ENCODE results near the gene APBA2.

APBA2 gene

DNA sequence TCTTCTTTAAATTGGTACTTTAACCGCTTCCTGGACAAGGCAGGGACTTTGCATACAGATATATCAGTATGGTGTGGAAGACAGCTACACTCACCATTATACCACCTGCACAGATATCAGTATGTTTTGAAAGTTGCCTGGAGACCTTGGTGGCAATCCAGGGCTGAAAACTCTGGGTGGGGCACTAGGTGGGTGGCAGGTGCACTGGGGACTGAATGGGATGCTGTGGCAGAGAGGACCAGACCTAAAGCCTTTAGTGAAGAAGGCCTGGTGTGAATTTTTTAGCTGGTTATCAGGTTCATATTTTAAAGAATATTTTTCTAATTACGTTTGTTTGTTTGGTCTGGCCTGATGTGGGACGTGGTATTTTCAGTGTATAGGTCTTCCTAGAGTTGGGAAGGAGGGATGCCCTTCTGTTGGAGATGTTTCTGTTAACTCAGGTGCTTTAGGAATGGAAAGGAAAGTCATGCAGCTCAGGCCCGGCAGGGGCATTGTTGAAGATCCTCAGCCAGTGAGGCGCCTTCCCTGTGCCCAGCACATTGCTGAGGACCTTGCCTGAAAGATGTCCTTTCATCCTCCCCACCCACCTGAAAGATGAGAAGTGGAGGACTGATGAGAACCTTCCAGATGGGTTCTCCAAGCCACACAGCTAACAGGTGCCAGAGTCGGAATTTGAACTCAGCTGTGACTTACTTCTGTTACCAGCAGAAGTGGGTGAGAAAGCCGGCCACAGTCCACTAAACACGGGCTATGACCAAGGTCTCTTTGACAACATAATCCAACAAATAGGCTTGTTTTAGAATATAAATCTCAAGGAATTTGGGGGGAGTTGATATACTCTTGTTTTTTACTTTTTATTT lies 77.3 kb downstream of the APBA2 start:
- no peak overlapping the region for H3K9ac ChIP-seq (ENCODE audit: low read depth, low read length)
- H3K27me3 ChIP-seq (ENCODE audit: insufficient read depth, low read length, poor library complexity), result no peaks in the 10 kb centered on the region
- H3K4me2 ChIP-seq (ENCODE audit: insufficient read depth, low read length), result no peak overlapping the region
- H3K4me3 ChIP-seq (ENCODE audit: low read depth in 1 of 2, low read length in 2 of 2), result no peak overlapping the region
- DNase-seq (no peak), ATAC-seq (ENCODE audit: insufficient read depth, low read depth) (no peak)
- no peaks in the 10 kb centered on the region for H3K79me2 ChIP-seq (ENCODE audit: insufficient read depth, low read length)
- H4K20me1 ChIP-seq (ENCODE audit: insufficient read depth, low read length), result no peaks in the 10 kb centered on the region
- TF ChIP-seq EZH2 (IDR thresholded peaks at IDR 0.05; ENCODE audit: borderline replicate concordance, low read depth, low read length, severe bottlenecking), result no peak
- TF ChIP-seq, protein P1, sequence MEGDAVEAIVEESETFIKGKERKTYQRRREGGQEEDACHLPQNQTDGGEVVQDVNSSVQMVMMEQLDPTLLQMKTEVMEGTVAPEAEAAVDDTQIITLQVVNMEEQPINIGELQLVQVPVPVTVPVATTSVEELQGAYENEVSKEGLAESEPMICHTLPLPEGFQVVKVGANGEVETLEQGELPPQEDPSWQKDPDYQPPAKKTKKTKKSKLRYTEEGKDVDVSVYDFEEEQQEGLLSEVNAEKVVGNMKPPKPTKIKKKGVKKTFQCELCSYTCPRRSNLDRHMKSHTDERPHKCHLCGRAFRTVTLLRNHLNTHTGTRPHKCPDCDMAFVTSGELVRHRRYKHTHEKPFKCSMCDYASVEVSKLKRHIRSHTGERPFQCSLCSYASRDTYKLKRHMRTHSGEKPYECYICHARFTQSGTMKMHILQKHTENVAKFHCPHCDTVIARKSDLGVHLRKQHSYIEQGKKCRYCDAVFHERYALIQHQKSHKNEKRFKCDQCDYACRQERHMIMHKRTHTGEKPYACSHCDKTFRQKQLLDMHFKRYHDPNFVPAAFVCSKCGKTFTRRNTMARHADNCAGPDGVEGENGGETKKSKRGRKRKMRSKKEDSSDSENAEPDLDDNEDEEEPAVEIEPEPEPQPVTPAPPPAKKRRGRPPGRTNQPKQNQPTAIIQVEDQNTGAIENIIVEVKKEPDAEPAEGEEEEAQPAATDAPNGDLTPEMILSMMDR (IDR thresholded peaks at IDR 0.05; ENCODE audit: borderline replicate concordance, extremely low read depth, low read length, poor library complexity, severe bottlenecking), result no peak
- no peaks in the 10 kb centered on the region for H3K36me3 ChIP-seq (ENCODE audit: insufficient read depth, low read length)
- no peak overlapping the region for H3K27ac ChIP-seq (ENCODE audit: low read length)
- no peaks in the 10 kb centered on the region for H3K4me1 ChIP-seq (ENCODE audit: insufficient read depth, low read length)
- no peak overlapping the region for H2AFZ ChIP-seq (ENCODE audit: low read depth, low read length)
- no peaks in the 10 kb centered on the region for H3K9me3 ChIP-seq (ENCODE audit: insufficient read depth, low read length, severe bottlenecking)

DNA sequence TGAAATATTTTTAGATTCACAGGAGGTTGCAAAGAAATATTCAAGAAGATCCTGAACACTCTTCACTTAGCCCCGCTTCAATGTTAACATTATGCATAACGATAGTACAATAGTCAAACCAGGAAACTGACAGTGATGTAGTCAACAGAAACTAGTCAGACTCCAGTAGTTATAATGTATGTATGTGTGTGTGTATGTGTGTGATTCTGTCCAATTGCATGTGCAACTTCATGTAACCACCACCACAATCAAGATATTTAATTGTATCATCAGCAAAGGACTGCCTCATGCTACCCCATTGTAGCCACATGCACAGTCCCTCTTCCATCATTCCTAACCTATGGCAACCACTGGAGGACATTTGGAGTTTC lies 77.9 kb downstream of the APBA2 start:
- H3K79me2 ChIP-seq (ENCODE audit: insufficient read depth, low read length), result no peaks in the 10 kb centered on the region
- no peaks in the 10 kb centered on the region for H3K27me3 ChIP-seq (ENCODE audit: insufficient read depth, low read length, poor library complexity)
- H3K27ac ChIP-seq (ENCODE audit: low read length), result no peak overlapping the region
- H3K9ac ChIP-seq (ENCODE audit: low read depth, low read length), result no peak overlapping the region
- ATAC-seq (ENCODE audit: insufficient read depth, low read depth) (no peak), DNase-seq (no peak)
- H2AFZ ChIP-seq (ENCODE audit: low read depth, low read length), result no peak overlapping the region
- H3K4me2 ChIP-seq (ENCODE audit: insufficient read depth, low read length), result no peak overlapping the region
- H3K4me3 ChIP-seq (ENCODE audit: low read depth in 1 of 2, low read length in 2 of 2), result no peak overlapping the region
- no peaks in the 10 kb centered on the region for H3K36me3 ChIP-seq (ENCODE audit: insufficient read depth, low read length)
- H3K9me3 ChIP-seq (ENCODE audit: insufficient read depth, low read length, severe bottlenecking), result no peaks in the 10 kb centered on the region
- H4K20me1 ChIP-seq (ENCODE audit: insufficient read depth, low read length), result no peaks in the 10 kb centered on the region
- TF ChIP-seq, protein P1 (IDR thresholded peaks at IDR 0.05; ENCODE audit: borderline replicate concordance, extremely low read depth, low read length, poor library complexity, severe bottlenecking), result no peak
- no peak for TF ChIP-seq EZH2 (IDR thresholded peaks at IDR 0.05; ENCODE audit: borderline replicate concordance, low read depth, low read length, severe bottlenecking)
- no peaks in the 10 kb centered on the region for H3K4me1 ChIP-seq (ENCODE audit: insufficient read depth, low read length)

DNA sequence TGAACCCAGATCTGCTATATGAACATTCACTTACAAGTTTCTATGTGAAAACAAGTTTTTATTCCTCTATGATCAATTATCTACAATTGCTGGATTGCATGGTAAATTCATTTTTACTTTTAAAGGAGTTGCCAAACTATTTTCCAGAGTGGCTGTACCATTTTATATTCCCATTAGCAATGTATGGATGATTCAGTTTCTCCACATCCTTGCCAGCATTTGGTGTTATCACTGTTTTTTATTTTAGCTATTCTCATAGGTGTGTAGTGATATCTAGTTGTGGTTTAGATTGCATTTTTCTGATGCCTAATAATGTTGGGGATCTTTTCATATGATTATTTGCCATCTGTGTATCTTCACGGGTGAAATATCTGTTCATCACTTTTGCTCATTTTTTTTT lies 78.3 kb downstream of the APBA2 start:
- ATAC-seq (ENCODE audit: insufficient read depth, low read depth) (no peak), DNase-seq (no peak)
- Histone ChIP-seq H3K4me3 (ENCODE audit: low read depth in 1 of 2, low read length in 2 of 2) (no peak overlapping the region), H3K27ac (ENCODE audit: low read length) (no peak overlapping the region), H3K36me3 (ENCODE audit: insufficient read depth, low read length) (no peaks in the 10 kb centered on the region), H3K27me3 (ENCODE audit: insufficient read depth, low read length, poor library complexity) (no peaks in the 10 kb centered on the region), H3K4me1 (ENCODE audit: insufficient read depth, low read length) (no peaks in the 10 kb centered on the region), H3K4me2 (ENCODE audit: insufficient read depth, low read length) (no peak overlapping the region), H3K79me2 (ENCODE audit: insufficient read depth, low read length) (no peaks in the 10 kb centered on the region), H3K9me3 (ENCODE audit: insufficient read depth, low read length, severe bottlenecking) (no peaks in the 10 kb centered on the region), H3K9ac (ENCODE audit: low read depth, low read length) (no peak overlapping the region), H4K20me1 (ENCODE audit: insufficient read depth, low read length) (no peaks in the 10 kb centered on the region), H2AFZ (ENCODE audit: low read depth, low read length) (no peak overlapping the region)
- TF ChIP-seq EZH2 (IDR thresholded peaks at IDR 0.05; ENCODE audit: borderline replicate concordance, low read depth, low read length, severe bottlenecking), result no peak

DNA sequence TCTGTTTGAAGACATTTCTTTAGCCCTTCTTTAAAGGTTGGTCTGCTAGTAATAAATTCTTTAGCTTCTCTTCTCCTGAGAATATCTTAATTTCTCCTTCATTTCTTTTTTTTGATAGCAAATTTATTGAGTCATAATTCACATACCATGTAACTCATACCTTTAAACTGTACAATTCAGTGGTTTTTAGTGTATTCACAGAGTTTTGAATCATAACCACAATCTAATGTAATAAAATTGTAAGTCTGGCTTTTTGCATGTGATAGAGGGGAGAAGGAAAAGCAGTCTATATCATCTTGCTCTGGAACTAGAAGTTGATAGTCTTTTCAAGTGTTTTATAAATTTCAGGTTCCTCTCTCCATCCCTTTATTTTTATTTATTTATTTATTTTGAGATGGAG lies 81.3 kb downstream of the APBA2 start:
- Histone ChIP-seq H3K9ac (ENCODE audit: low read depth, low read length) (no peak overlapping the region), H3K4me2 (ENCODE audit: insufficient read depth, low read length) (no peak overlapping the region)

More for the DNA sequence above, 81.3 kb downstream of the APBA2 start:
- Histone ChIP-seq H3K4me1 (ENCODE audit: insufficient read depth, low read length) (no peaks in the 10 kb centered on the region), H3K27me3 (ENCODE audit: insufficient read depth, low read length, poor library complexity) (peaks cover 4% of the 10 kb centered on the region), H3K36me3 (ENCODE audit: insufficient read depth, low read length) (no peaks in the 10 kb centered on the region), H4K20me1 (ENCODE audit: insufficient read depth, low read length) (no peaks in the 10 kb centered on the region; the same call in 1 of the 2 replicates), H2AFZ (ENCODE audit: low read depth, low read length) (no peak overlapping the region), H3K27ac (ENCODE audit: low read length) (no peak overlapping the region), H3K4me3 (ENCODE audit: low read depth in 1 of 2, low read length in 2 of 2) (no peak overlapping the region), H3K9me3 (ENCODE audit: insufficient read depth, low read length, severe bottlenecking) (no peaks in the 10 kb centered on the region), H3K79me2 (ENCODE audit: insufficient read depth, low read length) (no peaks in the 10 kb centered on the region)
- DNase-seq, result no peak
- ATAC-seq (ENCODE audit: insufficient read depth, low read depth), result no peak
- TF ChIP-seq EZH2 (IDR thresholded peaks at IDR 0.05; ENCODE audit: borderline replicate concordance, low read depth, low read length, severe bottlenecking), result no peak
- TF ChIP-seq, protein P1 (IDR thresholded peaks at IDR 0.05; ENCODE audit: borderline replicate concordance, extremely low read depth, low read length, poor library complexity, severe bottlenecking), result no peak

All from DND-41 (cell line).